ENCODE data around the gene PPP2R2B.

Gene PPP2R2B

GRCh38 chr5:146533260-146533857 lies 345.2 kb downstream of the PPP2R2B start:
- DNase-seq: peak; percentile 58 to 71
